B cell (primary cell): ENCODE results near the gene EPM2AIP1.

Source experiments
- EZH2 ChIP-seq: IDR thresholded peaks from 2 replicates; pipeline ENCODE4 v1.6.1; 2012; ENCODE audit warnings: borderline replicate concordance, low read depth, mild to moderate bottlenecking, moderate library complexity, low read length; ENCODE audit not compliant: insufficient read depth, poor library complexity, severe bottlenecking
- TF ChIP-seq, protein P1 (sequence below): fragments of 200-600 bp; IDR thresholded peaks from one replicate; pipeline ENCODE4 v1.8.0; 2022; ENCODE audit warnings: antibody characterized with exemption, mild to moderate bottlenecking

DNA sequence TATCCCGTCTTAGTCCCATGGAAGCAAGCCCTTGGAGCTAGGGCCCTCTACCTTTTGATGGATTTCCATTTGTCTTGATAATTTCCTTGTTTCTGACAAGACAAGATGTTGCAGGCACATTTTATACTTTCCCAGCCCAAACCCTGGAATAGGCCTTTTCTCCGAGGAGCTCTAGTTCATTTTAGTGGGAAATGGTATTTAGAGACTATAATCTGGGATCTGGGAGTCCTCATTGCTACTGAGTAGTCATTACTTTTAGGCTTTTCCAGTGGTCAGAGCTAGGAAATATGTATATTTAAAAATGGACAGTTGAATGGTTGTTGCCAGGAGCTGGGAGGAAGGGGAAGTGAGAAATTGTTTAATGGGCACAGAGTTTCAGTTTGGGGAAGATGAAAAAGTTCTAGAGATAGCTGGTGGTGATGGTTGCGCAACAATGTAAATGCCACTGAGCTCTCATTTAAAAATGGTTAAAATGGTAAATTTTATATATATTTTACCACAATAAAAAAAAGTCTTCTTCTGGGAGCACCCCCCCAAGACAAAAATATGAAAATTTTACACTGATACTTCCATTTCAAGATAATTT lies 32.0 kb upstream of the EPM2AIP1 start:
- TF ChIP-seq, protein P1, sequence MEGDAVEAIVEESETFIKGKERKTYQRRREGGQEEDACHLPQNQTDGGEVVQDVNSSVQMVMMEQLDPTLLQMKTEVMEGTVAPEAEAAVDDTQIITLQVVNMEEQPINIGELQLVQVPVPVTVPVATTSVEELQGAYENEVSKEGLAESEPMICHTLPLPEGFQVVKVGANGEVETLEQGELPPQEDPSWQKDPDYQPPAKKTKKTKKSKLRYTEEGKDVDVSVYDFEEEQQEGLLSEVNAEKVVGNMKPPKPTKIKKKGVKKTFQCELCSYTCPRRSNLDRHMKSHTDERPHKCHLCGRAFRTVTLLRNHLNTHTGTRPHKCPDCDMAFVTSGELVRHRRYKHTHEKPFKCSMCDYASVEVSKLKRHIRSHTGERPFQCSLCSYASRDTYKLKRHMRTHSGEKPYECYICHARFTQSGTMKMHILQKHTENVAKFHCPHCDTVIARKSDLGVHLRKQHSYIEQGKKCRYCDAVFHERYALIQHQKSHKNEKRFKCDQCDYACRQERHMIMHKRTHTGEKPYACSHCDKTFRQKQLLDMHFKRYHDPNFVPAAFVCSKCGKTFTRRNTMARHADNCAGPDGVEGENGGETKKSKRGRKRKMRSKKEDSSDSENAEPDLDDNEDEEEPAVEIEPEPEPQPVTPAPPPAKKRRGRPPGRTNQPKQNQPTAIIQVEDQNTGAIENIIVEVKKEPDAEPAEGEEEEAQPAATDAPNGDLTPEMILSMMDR = no peak
- no peak for TF ChIP-seq EZH2
